HepG2 (cell line): ENCODE results near the gene SLC22A31. TPM values are rescaled to one million over a fixed set of nuclear protein-coding genes. Genes with fewer than 3 reads are reported as not detected.

Experiments
- AFF4 ChIP-seq: sonication (generic); formaldehyde crosslinking; IDR thresholded peaks from 2 replicates; pipeline ENCODE4 v1.4.0; 2020; ENCODE audit warnings: missing genetic modification reagents
- ATF7-NPFF ChIP-seq: sonication (generic); formaldehyde crosslinking; IDR thresholded peaks from 2 replicates; pipeline ENCODE4 v1.8.1; 2023; ENCODE audit warnings: mild to moderate bottlenecking, low read depth, missing genetic modification reagents, moderate library complexity
- EZH2 ChIP-seq: conservative IDR thresholded peaks from 2 replicates; pipeline ENCODE4 v1.6.1; 2012; ENCODE audit warnings: mild to moderate bottlenecking, low read depth, low read length, moderate library complexity
- FOXC1 ChIP-seq: sonication (generic); formaldehyde crosslinking; IDR thresholded peaks from 2 replicates; pipeline ENCODE4 v1.8.0; 2022; ENCODE audit warnings: mild to moderate bottlenecking, missing genetic modification reagents, borderline replicate concordance
- GTF2F1 ChIP-seq: fragments of 150-350 bp; IDR thresholded peaks from 2 replicates; pipeline ENCODE4 v1.6.1; 2014; ENCODE audit warnings: low read length
- HNRNPL ChIP-seq: fragments of 200-400 bp; formaldehyde crosslinking; IDR thresholded peaks from 2 replicates; pipeline ENCODE4 v1.6.1; 2017; ENCODE audit warnings: mild to moderate bottlenecking, low read depth, low read length
- IKZF5 ChIP-seq: IDR thresholded peaks from 2 replicates; pipeline ENCODE4 v1.6.1; 2018; ENCODE audit warnings: missing genetic modification reagents, mild to moderate bottlenecking, missing compliant biosample characterization
- KAT7 ChIP-seq: IDR thresholded peaks from 2 replicates; pipeline ENCODE4 v1.6.1; 2018; ENCODE audit warnings: borderline replicate concordance, missing compliant biosample characterization
- KDM2A ChIP-seq: sonication (generic); formaldehyde crosslinking; IDR thresholded peaks from 2 replicates; pipeline ENCODE4 v1.4.0; 2020; ENCODE audit warnings: low read depth, missing genetic modification reagents, borderline replicate concordance
- KDM5B ChIP-seq: sonication (generic); formaldehyde crosslinking; IDR thresholded peaks from 2 replicates; pipeline ENCODE4 v1.4.0; 2020; ENCODE audit warnings: missing genetic modification reagents, mild to moderate bottlenecking, borderline replicate concordance
- KLF9 ChIP-seq: IDR thresholded peaks from 2 replicates; pipeline ENCODE4 v1.6.1; 2016; ENCODE audit warnings: low read depth
- NFIC ChIP-seq: IDR thresholded peaks from 2 replicates; pipeline ENCODE4 v1.6.1; 2012; ENCODE audit warnings: mild to moderate bottlenecking, low read length, inconsistent platforms
- SOX13 ChIP-seq, 3 experiments: fragments of 450-650 bp in 1 of 3; sonication (generic) in 1 of 3; formaldehyde crosslinking in 1 of 3; IDR thresholded peaks in 2 of 3; conservative IDR thresholded peaks in 1 of 3; 2 replicates each; pipeline versions ENCODE4 v1.5.0 to v1.6.1; 2016 to 2020; ENCODE audit warnings: antibody characterized with exemption in 1 of 3, mild to moderate bottlenecking in 1 of 3, missing compliant biosample characterization in 1 of 3, missing genetic modification reagents in 1 of 3, moderate library complexity in 1 of 3
- SUZ12 ChIP-seq: fragments of 150-350 bp; IDR thresholded peaks from 2 replicates; pipeline ENCODE4 v1.6.1; 2014; ENCODE audit warnings: low read depth, low read length
- TGIF2 ChIP-seq: IDR thresholded peaks from 2 replicates; pipeline ENCODE4 v1.6.1; 2016; ENCODE audit warnings: control low read depth, missing compliant biosample characterization
- TIGD3 ChIP-seq: sonication (generic); formaldehyde crosslinking; IDR thresholded peaks from 2 replicates; pipeline ENCODE4 v1.5.1; 2020; ENCODE audit warnings: mild to moderate bottlenecking, missing genetic modification reagents, borderline replicate concordance
- ZBTB1 ChIP-seq: sonication (generic); formaldehyde crosslinking; IDR thresholded peaks from 2 replicates; pipeline ENCODE4 v1.4.0; 2020; ENCODE audit warnings: missing genetic modification reagents, borderline replicate concordance
- ZNF205 ChIP-seq: IDR thresholded peaks from 2 replicates; pipeline ENCODE4 v1.6.1; 2018; ENCODE audit warnings: missing biosample characterization, missing genetic modification reagents
- ZNF30 ChIP-seq: sonication (generic); formaldehyde crosslinking; IDR thresholded peaks from 2 replicates; pipeline ENCODE4 v1.5.0; 2020; ENCODE audit warnings: mild to moderate bottlenecking, missing genetic modification reagents
- ZNF550 ChIP-seq: sonication (generic); formaldehyde crosslinking; IDR thresholded peaks from 2 replicates; pipeline ENCODE4 v1.4.0; 2020; ENCODE audit warnings: mild to moderate bottlenecking, missing genetic modification reagents, borderline replicate concordance
- ZNF569 ChIP-seq: sonication (generic); formaldehyde crosslinking; IDR thresholded peaks from 2 replicates; pipeline ENCODE4 v1.5.0; 2020; ENCODE audit warnings: mild to moderate bottlenecking, missing genetic modification reagents, moderate library complexity, borderline replicate concordance
- ZNF644 ChIP-seq: IDR thresholded peaks from 2 replicates; pipeline ENCODE4 v1.6.1; 2016; ENCODE audit warnings: low read depth
- ZNF652 ChIP-seq: IDR thresholded peaks from 2 replicates; pipeline ENCODE4 v1.6.1; 2016; ENCODE audit warnings: low read depth, borderline replicate concordance
- polyA plus RNA-seq, 8 experiments: library from polyadenylated mRNA; depleted of rRNA in 3 of 8; stranded (reverse) in 7 of 8; unstranded in 1 of 8; fragments of >200 nt; fragmentation: Illumina TruSeq in 4 of 8; extraction: Trizol in 4 of 8; gene quantifications; 2 replicates each; pipeline versions ENCODE4 v1.2.1 to v1.2.3, GENCODE V29; 2011 to 2016; ENCODE audit warnings: low read depth in 4 of 8, missing spikeins in 1 of 8, mixed read lengths in 1 of 8; ENCODE audit not compliant: insufficient read depth in 1 of 8
- total RNA-seq, 5 experiments: library from RNA; depleted of rRNA; stranded (reverse); fragments of >200 nt; fragmentation: Illumina TruSeq; extraction: Trizol; gene quantifications; 2 replicates each; pipeline ENCODE4 v1.2.3, GENCODE V29; 2016; ENCODE audit warnings: low read depth in 1 of 5
- TF ChIP-seq, protein P1 (sequence below): sonication (generic); IDR thresholded peaks from 2 replicates; pipeline ENCODE4 v1.6.1; 2016; ENCODE audit warnings: low read depth, borderline replicate concordance

The SLC22A31 gene
- total and polyA plus RNA-seq, 2 of the 13 experiments (the other 11 are each of a cell fraction or from before 2014, with no cell fraction given) = 67.3 to 83.3 TPM

GRCh38 chr16:89187770-89188392 lies 12.5 kb downstream of the SLC22A31 start (continued):
- no peak for TF ChIP-seq TGIF2 (CRISPR knock-in tag)
- no peak for TF ChIP-seq ZBTB1 (CRISPR knock-in tag)
- TF ChIP-seq GTF2F1 = no peak
- TF ChIP-seq KLF9 = no peak
- no peak for TF ChIP-seq SOX13 (IDR thresholded peaks at IDR 0.05)
- TF ChIP-seq SOX13 (CRISPR knock-in tag; conservative IDR thresholded peaks at IDR 0.05 in 1 of 2, IDR thresholded peaks at IDR 0.05 in 1 of 2) = no peak
- TF ChIP-seq AFF4 = no peak
- no peak for TF ChIP-seq SUZ12
- TF ChIP-seq ZNF569 = no peak
- TF ChIP-seq ZNF652 (CRISPR knock-in tag) = no peak
- TF ChIP-seq ZNF30 (CRISPR knock-in tag) = no peak
- no peak for TF ChIP-seq EZH2
- no peak for TF ChIP-seq NFIC
- no peak for TF ChIP-seq FOXC1 (CRISPR knock-in tag)
- TF ChIP-seq KDM5B (CRISPR knock-in tag) = peak; percentile 37; the same call in 1 of the 2 replicates
- no peak for TF ChIP-seq KAT7 (CRISPR knock-in tag)
- no peak for TF ChIP-seq KDM2A
- no peak for TF ChIP-seq ZNF644 (CRISPR knock-in tag)
- TF ChIP-seq ATF7-NPFF (CRISPR knock-in tag) = no peak
- no peak for TF ChIP-seq TIGD3
- no peak for TF ChIP-seq IKZF5
- TF ChIP-seq ZNF550 = no peak
- TF ChIP-seq HNRNPL = peak; percentile 78
- TF ChIP-seq, protein P1, sequence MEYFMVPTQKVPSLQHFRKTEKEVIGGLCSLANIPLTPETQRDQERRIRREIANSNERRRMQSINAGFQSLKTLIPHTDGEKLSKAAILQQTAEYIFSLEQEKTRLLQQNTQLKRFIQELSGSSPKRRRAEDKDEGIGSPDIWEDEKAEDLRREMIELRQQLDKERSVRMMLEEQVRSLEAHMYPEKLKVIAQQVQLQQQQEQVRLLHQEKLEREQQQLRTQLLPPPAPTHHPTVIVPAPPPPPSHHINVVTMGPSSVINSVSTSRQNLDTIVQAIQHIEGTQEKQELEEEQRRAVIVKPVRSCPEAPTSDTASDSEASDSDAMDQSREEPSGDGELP = no peak
- TF ChIP-seq ZNF205 (CRISPR knock-in tag) = no peak
